Measurements from ENCODE around the gene BIN2. TPM values are rescaled to one million over a fixed set of nuclear protein-coding genes. Genes with fewer than 3 reads are reported as not detected.
A peak's percentile ranks its signal among the peaks of the same experiment; 100 is the strongest.

Gene BIN2
- total RNA-seq, 2 donors from 2014 or later, result not detected

DNA sequence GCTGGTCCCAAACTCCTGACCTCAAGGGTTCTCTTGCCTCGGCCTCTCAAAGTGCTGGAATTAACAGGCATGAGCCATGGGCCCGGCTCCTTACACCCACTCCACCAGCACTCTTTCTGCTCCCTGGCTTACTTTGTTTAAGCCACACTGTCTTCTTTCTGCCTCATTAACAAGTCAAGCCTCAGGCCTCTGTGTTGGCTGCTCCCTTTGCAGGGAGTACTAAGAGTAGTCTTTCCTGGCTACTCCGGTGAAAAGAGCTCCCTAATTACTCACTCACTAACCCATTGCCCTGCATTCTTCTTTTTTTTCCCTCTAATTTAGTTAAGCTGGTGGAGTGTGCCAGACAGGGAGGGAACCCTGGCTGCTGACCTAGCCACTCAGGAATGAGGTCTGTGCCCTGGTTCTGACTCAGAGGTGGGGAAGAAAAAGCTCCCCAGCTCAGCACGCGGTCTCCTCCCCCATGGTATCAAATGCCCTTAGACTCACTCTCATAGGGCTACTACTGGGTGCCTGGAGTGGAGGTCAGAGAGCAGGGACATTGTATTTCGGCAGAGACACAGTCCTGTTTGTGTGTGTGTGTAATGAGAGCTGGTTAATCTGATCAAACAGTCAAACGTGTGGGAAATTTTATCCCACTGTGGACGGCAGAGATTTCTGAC, 47.5 kb upstream of the BIN2 start:
- H3K4me1 ChIP-seq (ENCODE audit: control insufficient read depth, insufficient read depth, low read length), result peaks cover 8% of the 10 kb centered on the region
- H3K9ac ChIP-seq (ENCODE audit: extremely low read depth, low read length, poor library complexity, severe bottlenecking), result peak overlapping the region; percentile 45
- DNase-seq, result peak; percentile 96
- H3K9me3 ChIP-seq (ENCODE audit: control insufficient read depth, low read length), result no peaks in the 10 kb centered on the region
- no peaks in the 10 kb centered on the region for H3K9me3 Mint-ChIP-seq
- H3K27me3 ChIP-seq (ENCODE audit: control insufficient read depth, insufficient read depth, low read length, poor library complexity, severe bottlenecking), result no peaks in the 10 kb centered on the region
- H3K4me3 Mint-ChIP-seq, result no peak overlapping the region
- H3K36me3 Mint-ChIP-seq (ENCODE audit: low read depth), result peaks cover 21% of the 10 kb centered on the region
- no peaks in the 10 kb centered on the region for H3K27me3 Mint-ChIP-seq (ENCODE audit: insufficient read depth)
- TF ChIP-seq, protein P1, sequence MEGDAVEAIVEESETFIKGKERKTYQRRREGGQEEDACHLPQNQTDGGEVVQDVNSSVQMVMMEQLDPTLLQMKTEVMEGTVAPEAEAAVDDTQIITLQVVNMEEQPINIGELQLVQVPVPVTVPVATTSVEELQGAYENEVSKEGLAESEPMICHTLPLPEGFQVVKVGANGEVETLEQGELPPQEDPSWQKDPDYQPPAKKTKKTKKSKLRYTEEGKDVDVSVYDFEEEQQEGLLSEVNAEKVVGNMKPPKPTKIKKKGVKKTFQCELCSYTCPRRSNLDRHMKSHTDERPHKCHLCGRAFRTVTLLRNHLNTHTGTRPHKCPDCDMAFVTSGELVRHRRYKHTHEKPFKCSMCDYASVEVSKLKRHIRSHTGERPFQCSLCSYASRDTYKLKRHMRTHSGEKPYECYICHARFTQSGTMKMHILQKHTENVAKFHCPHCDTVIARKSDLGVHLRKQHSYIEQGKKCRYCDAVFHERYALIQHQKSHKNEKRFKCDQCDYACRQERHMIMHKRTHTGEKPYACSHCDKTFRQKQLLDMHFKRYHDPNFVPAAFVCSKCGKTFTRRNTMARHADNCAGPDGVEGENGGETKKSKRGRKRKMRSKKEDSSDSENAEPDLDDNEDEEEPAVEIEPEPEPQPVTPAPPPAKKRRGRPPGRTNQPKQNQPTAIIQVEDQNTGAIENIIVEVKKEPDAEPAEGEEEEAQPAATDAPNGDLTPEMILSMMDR (conservative IDR thresholded peaks at IDR 0.05), result no peak
- peaks cover 13% of the 10 kb centered on the region for H3K36me3 ChIP-seq (ENCODE audit: control insufficient read depth, insufficient read depth, low read length)
- peak overlapping the region; percentile 95 for H3K27ac Mint-ChIP-seq
- no peak overlapping the region for H3K4me3 ChIP-seq (ENCODE audit: low read length)
- H3K4me1 Mint-ChIP-seq, result peaks cover 22% of the 10 kb centered on the region
- 31% methylated on average over 4 to 8 of the region's 8 CpGs for WGBS, 2 experiments (ENCODE audit: insufficient coverage in 1 of 2, insufficient read length in 1 of 2)
- peak overlapping the region; percentile 78 for H3K27ac ChIP-seq (ENCODE audit: low read depth, low read length)

DNA sequence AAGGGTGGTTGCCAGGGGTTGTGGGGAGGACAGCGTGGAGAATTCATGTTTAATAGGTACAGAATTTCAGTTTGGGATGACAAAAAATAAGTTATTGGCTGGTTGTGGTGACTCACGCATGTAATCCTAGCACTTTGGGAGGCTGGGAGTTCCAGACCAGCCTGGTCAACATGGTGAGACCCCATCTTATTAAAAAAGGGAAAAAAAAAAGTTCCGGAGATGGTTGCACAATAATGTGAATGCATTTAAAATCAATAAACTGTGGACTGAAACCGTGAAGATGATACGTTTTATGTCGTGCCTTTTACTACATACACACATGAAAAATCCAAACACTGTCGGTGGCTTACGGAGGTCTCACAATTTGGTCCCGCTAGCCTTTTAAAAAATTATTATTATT, 46.7 kb upstream of the BIN2 start:
- H3K9ac ChIP-seq (ENCODE audit: extremely low read depth, low read length, poor library complexity, severe bottlenecking), result no peak overlapping the region
- H3K36me3 ChIP-seq (ENCODE audit: control insufficient read depth, insufficient read depth, low read length), result peaks cover 13% of the 10 kb centered on the region
- peaks cover 22% of the 10 kb centered on the region for H3K4me1 Mint-ChIP-seq
- TF ChIP-seq, protein P1 (conservative IDR thresholded peaks at IDR 0.05), result no peak
- H3K4me3 ChIP-seq (ENCODE audit: low read length), result no peak overlapping the region
- H3K27ac Mint-ChIP-seq, result peak overlapping the region; percentile 42
- H3K36me3 Mint-ChIP-seq (ENCODE audit: low read depth), result peaks cover 17% of the 10 kb centered on the region
- H3K27me3 ChIP-seq (ENCODE audit: control insufficient read depth, insufficient read depth, low read length, poor library complexity, severe bottlenecking), result no peaks in the 10 kb centered on the region
- no peaks in the 10 kb centered on the region for H3K27me3 Mint-ChIP-seq (ENCODE audit: insufficient read depth)
- no peak overlapping the region for H3K27ac ChIP-seq (ENCODE audit: low read depth, low read length)
- no peak overlapping the region for H3K4me3 Mint-ChIP-seq
- no peaks in the 10 kb centered on the region for H3K9me3 ChIP-seq (ENCODE audit: control insufficient read depth, low read length)
- H3K9me3 Mint-ChIP-seq, result no peaks in the 10 kb centered on the region
- 97 to 100% methylated on average over 3 to 6 of the region's 9 CpGs for WGBS, 2 experiments (ENCODE audit: insufficient coverage in 1 of 2, insufficient read length in 1 of 2)
- peaks cover 8% of the 10 kb centered on the region for H3K4me1 ChIP-seq (ENCODE audit: control insufficient read depth, insufficient read depth, low read length)
- DNase-seq, result no peak

DNA sequence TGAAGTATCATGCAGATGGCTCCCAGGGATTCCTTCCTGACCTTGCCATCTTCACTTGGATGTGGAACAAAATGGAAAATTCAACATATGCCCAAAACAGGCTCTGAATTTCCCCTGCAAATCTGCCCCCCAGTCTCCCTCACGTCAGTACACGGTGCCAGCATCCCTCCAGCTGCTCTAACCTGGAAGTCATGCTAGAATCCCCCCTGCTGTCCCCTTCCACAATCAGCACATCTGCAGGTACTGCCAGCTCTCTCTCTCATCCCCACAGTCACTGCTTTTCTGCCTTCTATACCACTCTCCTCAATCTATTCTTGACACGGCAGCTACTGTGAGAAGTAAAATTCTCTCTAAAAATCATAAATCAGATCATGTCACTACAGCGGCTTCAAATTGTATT, 45.6 kb upstream of the BIN2 start:
- Histone ChIP-seq H3K4me3 (ENCODE audit: low read length) (no peak overlapping the region), H3K27me3 (ENCODE audit: control insufficient read depth, insufficient read depth, low read length, poor library complexity, severe bottlenecking) (no peaks in the 10 kb centered on the region), H3K9me3 (ENCODE audit: control insufficient read depth, low read length) (no peaks in the 10 kb centered on the region), H3K27ac (ENCODE audit: low read depth, low read length) (no peak overlapping the region), H3K9ac (ENCODE audit: extremely low read depth, low read length, poor library complexity, severe bottlenecking) (no peak overlapping the region), H3K4me1 (ENCODE audit: control insufficient read depth, insufficient read depth, low read length) (peaks cover 8% of the 10 kb centered on the region), H3K36me3 (ENCODE audit: control insufficient read depth, insufficient read depth, low read length) (peaks cover 13% of the 10 kb centered on the region)
- Mint-ChIP-seq H3K9me3 (no peaks in the 10 kb centered on the region), H3K36me3 (ENCODE audit: low read depth) (peaks cover 13% of the 10 kb centered on the region), H3K27ac (no peak overlapping the region), H3K4me1 (peaks cover 22% of the 10 kb centered on the region), H3K27me3 (ENCODE audit: insufficient read depth) (no peaks in the 10 kb centered on the region), H3K4me3 (no peak overlapping the region)
- no peak for DNase-seq
- WGBS, 2 experiments (ENCODE audit: insufficient coverage in 1 of 2, insufficient read length in 1 of 2), result 80 to 91% methylated on average over 3 of the region's 4 CpGs
- TF ChIP-seq, protein P1 (conservative IDR thresholded peaks at IDR 0.05), result no peak

All from endodermal cell (in vitro differentiated cells).